ENCODE data around the gene NCAM2. TPM values are rescaled to one million over a fixed set of nuclear protein-coding genes. Genes with fewer than 3 reads are reported as not detected.

Gene NCAM2
- total and polyA plus RNA-seq, 4 donors: 0.45 to 11.7 (median 5.8) TPM

DNA sequence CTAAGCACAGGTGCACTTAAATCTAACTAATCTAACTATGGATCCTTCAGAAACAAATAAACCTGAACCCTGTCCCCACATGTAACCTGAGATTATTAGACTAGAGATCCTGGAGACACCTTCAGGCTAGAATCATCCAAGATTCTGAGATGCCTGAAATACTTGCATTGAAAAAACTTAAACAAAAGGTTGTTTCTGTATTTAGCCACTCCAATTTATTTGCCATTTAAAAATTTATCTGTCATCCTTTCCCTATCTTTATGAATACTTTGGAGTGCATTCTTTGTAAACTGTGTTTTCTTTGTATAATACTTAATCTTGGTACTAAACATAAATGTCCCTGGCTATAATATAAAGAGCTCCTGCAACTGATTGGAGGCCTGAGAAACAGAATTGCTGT lies 270.7 kb downstream of the NCAM2 start:
- no peaks in the 10 kb centered on the region for H3K4me1 ChIP-seq (ENCODE audit: control insufficient read depth in 5 of 5, insufficient read depth in 5 of 5, low read length in 5 of 5)
- H3K4me3 ChIP-seq: no peak overlapping the region
- H3K36me3 ChIP-seq (ENCODE audit: control insufficient read depth in 4 of 4, insufficient read depth in 4 of 4, low read length in 4 of 4): no peaks in the 10 kb centered on the region
- no peak for DNase-seq
- no peaks in the 10 kb centered on the region for H3K9me3 ChIP-seq (ENCODE audit: control insufficient read depth in 4 of 4, insufficient read depth in 3 of 4, low read length in 3 of 4)
- no peak overlapping the region for H3K9ac ChIP-seq (ENCODE audit: insufficient read depth in 1 of 2, low read length in 2 of 2)
- no peaks in the 10 kb centered on the region for H3K27me3 ChIP-seq (ENCODE audit: control insufficient read depth in 3 of 3, insufficient read depth in 3 of 3, low read length in 2 of 3)
- ATAC-seq (ENCODE audit: insufficient read depth, low FRiP score): no peak
- no peak overlapping the region for H3K27ac ChIP-seq (ENCODE audit: low read depth in 1 of 2, low read length in 1 of 2)
- TF ChIP-seq, protein P1, sequence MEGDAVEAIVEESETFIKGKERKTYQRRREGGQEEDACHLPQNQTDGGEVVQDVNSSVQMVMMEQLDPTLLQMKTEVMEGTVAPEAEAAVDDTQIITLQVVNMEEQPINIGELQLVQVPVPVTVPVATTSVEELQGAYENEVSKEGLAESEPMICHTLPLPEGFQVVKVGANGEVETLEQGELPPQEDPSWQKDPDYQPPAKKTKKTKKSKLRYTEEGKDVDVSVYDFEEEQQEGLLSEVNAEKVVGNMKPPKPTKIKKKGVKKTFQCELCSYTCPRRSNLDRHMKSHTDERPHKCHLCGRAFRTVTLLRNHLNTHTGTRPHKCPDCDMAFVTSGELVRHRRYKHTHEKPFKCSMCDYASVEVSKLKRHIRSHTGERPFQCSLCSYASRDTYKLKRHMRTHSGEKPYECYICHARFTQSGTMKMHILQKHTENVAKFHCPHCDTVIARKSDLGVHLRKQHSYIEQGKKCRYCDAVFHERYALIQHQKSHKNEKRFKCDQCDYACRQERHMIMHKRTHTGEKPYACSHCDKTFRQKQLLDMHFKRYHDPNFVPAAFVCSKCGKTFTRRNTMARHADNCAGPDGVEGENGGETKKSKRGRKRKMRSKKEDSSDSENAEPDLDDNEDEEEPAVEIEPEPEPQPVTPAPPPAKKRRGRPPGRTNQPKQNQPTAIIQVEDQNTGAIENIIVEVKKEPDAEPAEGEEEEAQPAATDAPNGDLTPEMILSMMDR (IDR thresholded peaks at IDR 0.05; ENCODE audit: control extremely low read depth, extremely low read depth): no peak

DNA sequence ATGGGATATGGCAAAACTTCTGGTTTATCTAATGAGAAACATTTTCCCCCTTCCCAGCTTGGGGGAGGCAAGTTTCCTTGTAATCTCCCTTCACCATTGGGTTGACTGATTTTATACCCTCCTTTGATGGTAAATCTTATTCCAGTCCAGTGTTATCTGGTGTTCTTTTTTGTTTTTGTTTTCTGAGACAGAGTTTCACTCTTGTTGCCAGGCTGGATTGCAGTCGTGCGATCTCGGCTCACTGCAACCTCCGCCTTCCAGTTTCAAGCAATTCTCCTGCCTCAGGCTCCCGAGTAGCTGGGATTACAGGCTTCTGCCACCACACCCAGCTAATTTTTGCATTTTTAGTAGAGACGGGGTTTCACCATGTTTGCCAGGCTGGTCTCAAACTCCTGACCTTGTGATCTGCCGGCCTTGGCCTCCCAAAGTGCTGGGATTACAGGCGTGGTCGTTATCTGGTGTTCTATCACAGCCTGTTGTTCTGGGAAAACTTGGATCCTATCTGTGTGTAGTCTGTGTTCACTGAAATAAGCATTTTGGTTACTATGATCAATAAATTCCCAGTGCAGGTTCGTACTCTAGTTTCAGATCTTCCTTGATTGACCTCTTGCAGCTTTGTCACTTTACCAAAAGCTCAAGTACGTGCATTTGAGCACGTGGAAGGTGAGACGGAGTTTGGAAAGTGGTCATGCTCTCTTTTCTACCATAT lies 281.1 kb downstream of the NCAM2 start:
- Histone ChIP-seq H3K4me1 (ENCODE audit: control insufficient read depth in 5 of 5, insufficient read depth in 5 of 5, low read length in 5 of 5) (no peaks in the 10 kb centered on the region), H3K27ac (ENCODE audit: low read depth in 1 of 2, low read length in 1 of 2) (no peak overlapping the region), H3K9me3 (ENCODE audit: control insufficient read depth in 4 of 4, insufficient read depth in 3 of 4, low read length in 3 of 4) (no peaks in the 10 kb centered on the region), H3K36me3 (ENCODE audit: control insufficient read depth in 4 of 4, insufficient read depth in 4 of 4, low read length in 4 of 4) (no peaks in the 10 kb centered on the region), H3K27me3 (ENCODE audit: control insufficient read depth in 3 of 3, insufficient read depth in 3 of 3, low read length in 2 of 3) (no peaks in the 10 kb centered on the region), H3K4me3 (no peak overlapping the region), H3K9ac (ENCODE audit: insufficient read depth in 1 of 2, low read length in 2 of 2) (no peak overlapping the region)
- ATAC-seq (ENCODE audit: insufficient read depth, low FRiP score): no peak
- TF ChIP-seq, protein P1 (IDR thresholded peaks at IDR 0.05; ENCODE audit: control extremely low read depth, extremely low read depth): no peak
- DNase-seq: no peak
- WGBS, 2 donors: 87 to 90% methylated on average over 13 of the region's 13 CpGs

DNA sequence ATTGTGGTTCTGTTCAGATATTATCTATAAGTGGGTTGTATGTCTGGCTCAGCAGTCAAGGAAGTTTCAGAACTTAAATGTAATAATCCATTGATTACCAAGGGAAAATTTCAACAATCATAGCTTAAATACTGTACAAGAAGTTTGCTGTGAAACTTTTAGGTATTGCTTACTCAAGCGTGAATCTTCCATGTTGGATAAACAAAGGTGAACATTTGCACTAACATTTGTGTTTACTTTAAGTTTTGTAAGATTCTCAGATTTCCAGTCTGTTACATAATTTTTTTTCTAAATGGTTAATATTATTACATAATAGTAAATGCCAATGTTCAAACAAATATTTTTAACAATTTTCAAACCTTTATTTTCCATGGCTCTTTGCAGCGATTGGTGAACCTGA lies 285.6 kb downstream of the NCAM2 start:
- no peak overlapping the region for H3K4me3 ChIP-seq
- ATAC-seq (ENCODE audit: insufficient read depth, low FRiP score): no peak
- DNase-seq: no peak
- H3K27ac ChIP-seq (ENCODE audit: low read depth in 1 of 2, low read length in 1 of 2): no peak overlapping the region
- no peak overlapping the region for H3K9ac ChIP-seq (ENCODE audit: insufficient read depth in 1 of 2, low read length in 2 of 2)
- WGBS, 2 donors: 88 to 92% methylated on average over 2 of the region's 2 CpGs
- no peaks in the 10 kb centered on the region for H3K4me1 ChIP-seq (ENCODE audit: control insufficient read depth in 5 of 5, insufficient read depth in 5 of 5, low read length in 5 of 5)
- no peaks in the 10 kb centered on the region for H3K36me3 ChIP-seq (ENCODE audit: control insufficient read depth in 4 of 4, insufficient read depth in 4 of 4, low read length in 4 of 4)
- no peaks in the 10 kb centered on the region for H3K27me3 ChIP-seq (ENCODE audit: control insufficient read depth in 3 of 3, insufficient read depth in 3 of 3, low read length in 2 of 3)
- TF ChIP-seq, protein P1 (IDR thresholded peaks at IDR 0.05; ENCODE audit: control extremely low read depth, extremely low read depth): no peak
- H3K9me3 ChIP-seq (ENCODE audit: control insufficient read depth in 4 of 4, insufficient read depth in 3 of 4, low read length in 3 of 4): no peaks in the 10 kb centered on the region
